GM23338 (cell line): ENCODE measurements around the gene HCAR2.

ENCODE experiments used
- CREB1 ChIP-seq: fragments of 250-450 bp; sonication (Bioruptor Pico); IDR thresholded peaks from 2 replicates; pipeline ENCODE4 v1.5.0; 2020; ENCODE audit warnings: low read depth, mild to moderate bottlenecking, moderate library complexity
- CTCF ChIP-seq, 2 experiments: fragments of 200-600 bp in 1 of 2; sonication (generic) in 1 of 2; conservative IDR thresholded peaks; 2 replicates each; pipeline versions ENCODE4 v1.5.1 to v1.6.1; 2016 to 2017; ENCODE audit warnings: antibody characterized with exemption in 2 of 2, low read depth in 2 of 2, mild to moderate bottlenecking in 2 of 2, moderate library complexity in 1 of 2
- EZH2 ChIP-seq: fragments of 200-600 bp; sonication (generic); IDR thresholded peaks from one replicate; pipeline ENCODE4 v1.8.0; 2017; ENCODE audit warnings: antibody characterized with exemption, mild to moderate bottlenecking, low read depth; ENCODE audit not compliant: unreplicated experiment
- EZH2phosphoT487 ChIP-seq: fragments of 200-600 bp; sonication (generic); IDR thresholded peaks from one replicate; pipeline ENCODE4 v1.8.1; 2018; ENCODE audit warnings: antibody characterized with exemption; ENCODE audit not compliant: unreplicated experiment
- POLR2AphosphoS5 ChIP-seq: IDR thresholded peaks from 2 replicates; pipeline ENCODE4 v1.6.1; 2016; ENCODE audit warnings: antibody characterized with exemption, low read depth
- REST ChIP-seq: IDR thresholded peaks from one replicate; pipeline ENCODE4 v1.6.1; 2018; ENCODE audit warnings: antibody characterized with exemption; ENCODE audit not compliant: unreplicated experiment
- ZNF114 ChIP-seq: fragments of 250-450 bp; sonication (Bioruptor Pico); IDR thresholded peaks from 2 replicates; pipeline ENCODE4 v1.5.0; 2020; ENCODE audit warnings: mild to moderate bottlenecking, moderate library complexity
- ZNF331 ChIP-seq: fragments of 250-450 bp; sonication (Bioruptor Pico); IDR thresholded peaks from 2 replicates; pipeline ENCODE4 v1.5.0; 2020; ENCODE audit warnings: low read depth, mild to moderate bottlenecking, moderate library complexity

- TF ChIP-seq CTCF (conservative IDR thresholded peaks at IDR 0.05; ENCODE audit: low read depth in 2 of 2): no peak
- TF ChIP-seq EZH2phosphoT487: no peak
- TF ChIP-seq POLR2AphosphoS5: no peak
- no peak for TF ChIP-seq EZH2
- no peak for TF ChIP-seq REST
- no peak for TF ChIP-seq CREB1 (CRISPR knock-in tag)
- TF ChIP-seq ZNF331 (CRISPR knock-in tag): no peak
- no peak for TF ChIP-seq ZNF114 (CRISPR knock-in tag)
These were observed 16.6 kb downstream of the HCAR2 start for GRCh38 chr12:122686538-122686937.
